GM10266 (cell line): ENCODE results near the gene GLS2.
A peak's percentile ranks its signal among the peaks of the same experiment; 100 is the strongest.
"Not testable (repeated sequence)": the region's sequence is repeated elsewhere in the genome, so short reads cannot be mapped to it uniquely, and the experiment has no call there.

Source experiments
- DNase-seq: peaks from one replicate; pipeline ENCODE4 v3.0.0; 2012; ENCODE audit errors: extremely low spot score
- TF ChIP-seq, protein P1 (sequence below): IDR thresholded peaks from 2 replicates; pipeline ENCODE4 v1.5.1; 2012; ENCODE audit warnings: mild to moderate bottlenecking, low read depth; ENCODE audit not compliant: control insufficient read depth, insufficient read depth; ENCODE audit errors: missing control alignments

The GLS2 gene

DNA sequence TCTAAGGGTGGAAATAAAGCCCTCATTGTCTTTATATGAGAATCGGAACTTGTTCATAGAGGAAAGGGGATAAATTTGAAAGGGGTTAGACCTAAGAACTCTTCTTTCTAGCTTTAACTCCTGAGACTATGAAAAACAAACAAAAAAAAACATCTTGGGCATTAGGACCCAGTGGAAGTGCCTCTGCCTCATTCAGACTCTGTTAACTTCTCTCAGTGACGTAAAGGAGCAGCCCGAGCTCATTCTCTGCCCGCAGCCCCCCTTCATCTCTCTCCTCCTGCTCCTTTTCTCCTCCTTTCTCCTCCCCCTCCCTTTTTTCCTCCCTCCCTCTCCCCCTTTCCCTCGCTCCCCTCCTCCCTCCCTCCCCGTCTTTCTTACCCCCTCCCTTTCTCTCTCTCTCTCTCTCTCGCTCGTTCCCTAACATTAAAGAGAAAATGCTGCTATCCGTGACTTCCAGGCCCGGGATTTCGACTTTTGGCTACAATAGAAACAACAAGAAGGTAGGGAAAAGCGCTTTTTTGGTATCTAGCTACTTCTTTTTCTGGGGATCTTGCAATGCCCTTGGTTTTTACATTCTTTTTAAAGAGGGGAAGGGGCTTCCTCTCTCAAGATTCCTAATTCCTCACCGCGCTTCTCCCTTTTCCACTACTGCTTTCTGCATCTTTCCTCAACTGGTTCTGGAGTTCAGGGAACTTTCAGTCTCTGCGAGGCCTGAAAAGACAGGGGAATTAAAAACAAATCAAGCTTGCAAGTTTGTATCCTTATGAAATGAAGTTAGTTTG, 33.8 kb upstream of the GLS2 start, which contains the start of gene RBMS2:
RBMS2 (plus strand) TSS at position 231 of the 782 bp plus-strand sequence; CDS start at position 435, 204 bp downstream.
- DNase-seq: peak; percentile 41
- TF ChIP-seq, protein P1, sequence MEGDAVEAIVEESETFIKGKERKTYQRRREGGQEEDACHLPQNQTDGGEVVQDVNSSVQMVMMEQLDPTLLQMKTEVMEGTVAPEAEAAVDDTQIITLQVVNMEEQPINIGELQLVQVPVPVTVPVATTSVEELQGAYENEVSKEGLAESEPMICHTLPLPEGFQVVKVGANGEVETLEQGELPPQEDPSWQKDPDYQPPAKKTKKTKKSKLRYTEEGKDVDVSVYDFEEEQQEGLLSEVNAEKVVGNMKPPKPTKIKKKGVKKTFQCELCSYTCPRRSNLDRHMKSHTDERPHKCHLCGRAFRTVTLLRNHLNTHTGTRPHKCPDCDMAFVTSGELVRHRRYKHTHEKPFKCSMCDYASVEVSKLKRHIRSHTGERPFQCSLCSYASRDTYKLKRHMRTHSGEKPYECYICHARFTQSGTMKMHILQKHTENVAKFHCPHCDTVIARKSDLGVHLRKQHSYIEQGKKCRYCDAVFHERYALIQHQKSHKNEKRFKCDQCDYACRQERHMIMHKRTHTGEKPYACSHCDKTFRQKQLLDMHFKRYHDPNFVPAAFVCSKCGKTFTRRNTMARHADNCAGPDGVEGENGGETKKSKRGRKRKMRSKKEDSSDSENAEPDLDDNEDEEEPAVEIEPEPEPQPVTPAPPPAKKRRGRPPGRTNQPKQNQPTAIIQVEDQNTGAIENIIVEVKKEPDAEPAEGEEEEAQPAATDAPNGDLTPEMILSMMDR: no peak

DNA sequence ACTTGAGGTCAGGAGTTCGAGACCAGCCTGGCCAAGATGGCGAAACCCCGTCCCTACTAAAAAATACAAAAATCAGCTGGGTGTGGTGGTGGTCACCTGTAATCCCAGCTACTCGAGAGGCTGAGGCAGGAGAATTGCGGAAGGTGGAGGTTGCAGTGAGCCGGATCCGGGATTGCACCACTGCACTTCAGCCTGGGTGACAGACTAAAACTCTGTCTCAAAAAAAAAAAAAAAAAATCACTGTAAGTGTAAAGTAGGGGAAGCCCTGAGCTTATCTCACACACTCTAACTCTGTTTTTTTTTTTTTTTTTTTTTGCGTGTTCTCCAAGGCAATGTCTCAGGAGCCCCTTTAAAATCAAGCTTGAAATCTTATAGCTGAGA, 33.2 kb upstream of the GLS2 start:
- no peak for DNase-seq
- TF ChIP-seq, protein P1: no peak

DNA sequence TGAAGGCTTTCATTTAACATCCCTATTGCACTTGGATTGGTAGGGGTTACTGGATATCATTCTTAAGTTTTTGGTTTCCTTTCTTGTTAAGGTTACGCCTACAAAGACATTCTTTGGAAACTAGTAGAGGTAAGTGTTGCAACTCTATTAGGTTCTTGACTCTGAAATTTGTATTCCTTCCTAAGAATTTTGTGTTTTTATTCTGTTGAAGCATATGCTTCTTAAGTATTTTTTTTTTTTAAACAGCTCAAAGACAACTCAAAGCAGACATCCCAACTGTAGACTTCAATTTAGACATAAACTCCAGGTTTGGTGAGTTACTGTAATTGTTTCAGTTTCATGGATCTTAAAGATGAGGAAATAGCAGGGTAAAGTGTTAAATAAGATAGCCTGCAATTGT, 32.5 kb upstream of the GLS2 start:
- no peak for DNase-seq
- TF ChIP-seq, protein P1: no peak

DNA sequence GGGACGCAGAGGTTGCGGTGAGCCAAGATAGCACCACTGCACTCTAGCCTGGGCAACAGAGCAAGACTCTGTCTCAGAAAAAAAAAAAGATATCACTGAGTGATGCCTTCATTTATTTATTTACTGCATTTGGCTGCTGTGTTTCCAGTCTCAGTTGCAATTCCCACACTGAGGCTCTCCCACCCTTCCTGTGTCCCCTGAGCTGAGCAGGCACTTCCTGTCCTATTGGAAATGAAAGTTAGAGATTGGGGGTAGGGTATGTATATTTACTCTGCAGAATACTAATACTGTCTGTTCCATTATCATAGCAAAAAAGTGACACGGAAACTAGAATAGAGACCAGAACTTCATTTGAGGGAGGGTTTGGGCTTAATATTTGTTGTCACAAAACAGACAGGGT, 32.1 kb upstream of the GLS2 start:
- DNase-seq: no peak
- TF ChIP-seq, protein P1: no peak

DNA sequence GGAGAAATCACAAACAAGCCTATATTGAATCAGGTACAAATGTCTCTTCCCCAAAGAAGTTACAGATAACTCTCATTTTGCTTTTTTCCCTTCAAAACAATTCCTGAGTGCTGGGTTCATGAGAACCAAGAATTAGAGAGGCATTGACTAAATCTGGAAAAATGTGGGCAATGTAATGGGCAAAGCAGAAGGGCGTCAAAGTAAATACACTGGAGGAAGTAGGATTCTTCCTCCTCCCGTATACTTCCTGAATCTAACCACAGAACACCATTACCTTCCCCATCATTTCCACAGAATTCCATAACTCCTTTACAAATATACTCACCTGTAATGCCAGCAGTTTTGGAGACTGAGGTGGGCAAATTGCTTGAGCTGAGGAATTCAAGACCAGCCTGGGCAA, 30.6 kb upstream of the GLS2 start:
- DNase-seq: no peak
- TF ChIP-seq, protein P1: no peak

DNA sequence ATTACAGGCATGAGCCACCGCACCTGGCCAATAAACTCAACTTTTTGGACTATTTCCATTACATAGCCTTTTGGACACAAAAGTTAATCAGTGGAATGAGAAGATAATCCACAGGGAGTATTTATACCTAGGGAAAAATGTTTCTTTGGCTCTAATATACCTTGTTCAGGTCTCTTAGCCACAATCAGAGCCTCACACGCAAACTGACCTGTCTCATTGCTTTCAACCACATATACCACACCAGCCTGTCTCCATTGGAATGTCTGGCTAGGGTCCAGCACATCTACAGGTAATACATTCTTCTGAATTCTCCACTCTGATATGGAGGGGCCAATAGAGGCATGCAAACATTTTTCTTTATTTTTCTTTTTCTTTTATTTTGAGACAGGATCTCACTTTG, 29.9 kb upstream of the GLS2 start:
- DNase-seq: no peak
- TF ChIP-seq, protein P1: no peak

DNA sequence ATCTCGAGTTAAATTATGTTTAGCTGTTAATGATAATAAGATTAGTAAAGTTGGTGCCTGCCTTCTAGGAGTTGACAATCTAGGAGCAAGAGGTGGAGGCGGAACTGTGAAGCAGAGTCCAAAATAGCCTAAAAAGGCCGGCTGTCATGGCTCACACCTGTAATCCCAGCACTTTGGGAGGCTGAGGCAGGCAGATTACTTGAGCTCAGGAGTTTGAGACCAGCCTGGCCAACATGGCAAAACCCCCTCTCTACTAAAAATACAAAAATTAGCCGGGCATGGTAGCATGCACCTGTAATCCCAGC, 26.0 kb upstream of the GLS2 start:
- DNase-seq: not testable (repeated sequence)

DNA sequence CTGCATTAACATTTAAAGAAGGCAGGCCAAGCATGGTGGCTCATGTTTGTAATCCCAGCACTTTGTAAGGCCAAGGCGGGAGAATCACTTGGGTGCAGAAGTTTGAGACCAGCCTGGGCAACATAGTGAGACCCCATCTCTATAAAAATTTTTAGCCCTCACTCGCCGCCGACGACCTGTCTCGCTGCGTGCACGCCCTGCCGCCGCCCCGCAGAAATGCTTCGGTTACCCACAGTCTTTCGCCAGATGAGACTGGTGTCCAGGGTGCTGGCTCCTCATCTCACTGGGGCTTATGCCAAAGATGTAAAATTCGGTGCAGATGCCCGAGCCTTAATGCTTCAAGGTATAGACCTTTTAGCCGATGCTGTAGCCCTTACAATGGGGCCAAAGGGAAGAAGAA, 22.8 kb upstream of the GLS2 start:
- no peak for DNase-seq
- TF ChIP-seq, protein P1: no peak

DNA sequence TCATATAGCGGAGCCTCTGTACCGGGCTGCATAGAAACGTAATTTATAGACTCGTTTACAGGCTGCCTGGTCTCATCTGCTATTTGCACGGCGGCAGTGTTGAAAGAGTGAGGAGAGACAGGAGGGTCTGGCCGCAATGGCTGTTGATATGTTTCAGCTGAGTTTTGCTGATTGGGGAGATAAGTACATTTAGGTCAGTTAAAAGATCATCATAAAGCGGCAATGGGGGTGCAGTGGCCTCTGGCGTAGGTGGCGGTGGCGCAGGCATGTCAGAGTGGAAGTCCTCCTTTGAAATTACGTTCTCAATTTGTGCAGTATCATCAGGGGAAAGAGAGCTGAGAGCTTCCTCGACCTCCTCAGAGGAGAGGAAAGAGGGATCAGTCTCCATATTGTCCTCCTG, 11.9 kb upstream of the GLS2 start:
- DNase-seq: not testable (repeated sequence)

DNA sequence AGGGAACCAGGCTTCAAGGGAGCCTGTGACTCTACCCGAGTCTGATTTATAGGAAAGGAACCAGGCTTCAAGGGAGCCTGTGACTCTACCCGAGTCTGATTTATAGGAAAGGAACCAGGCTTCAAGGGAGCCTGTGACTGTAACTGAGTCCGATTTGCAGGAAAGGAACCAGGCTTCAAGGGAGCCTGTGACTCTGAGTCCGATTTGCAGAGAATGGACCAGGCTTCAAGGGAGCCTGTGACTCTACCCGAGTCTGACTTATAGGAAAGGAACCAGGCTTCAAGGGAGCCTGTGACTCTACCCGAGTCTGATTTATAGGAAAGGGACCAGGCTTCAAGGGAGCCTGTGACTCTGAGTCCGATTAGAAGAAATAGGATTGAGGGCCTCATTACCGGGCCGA, 11.5 kb upstream of the GLS2 start:
- DNase-seq: not testable (repeated sequence)

DNA sequence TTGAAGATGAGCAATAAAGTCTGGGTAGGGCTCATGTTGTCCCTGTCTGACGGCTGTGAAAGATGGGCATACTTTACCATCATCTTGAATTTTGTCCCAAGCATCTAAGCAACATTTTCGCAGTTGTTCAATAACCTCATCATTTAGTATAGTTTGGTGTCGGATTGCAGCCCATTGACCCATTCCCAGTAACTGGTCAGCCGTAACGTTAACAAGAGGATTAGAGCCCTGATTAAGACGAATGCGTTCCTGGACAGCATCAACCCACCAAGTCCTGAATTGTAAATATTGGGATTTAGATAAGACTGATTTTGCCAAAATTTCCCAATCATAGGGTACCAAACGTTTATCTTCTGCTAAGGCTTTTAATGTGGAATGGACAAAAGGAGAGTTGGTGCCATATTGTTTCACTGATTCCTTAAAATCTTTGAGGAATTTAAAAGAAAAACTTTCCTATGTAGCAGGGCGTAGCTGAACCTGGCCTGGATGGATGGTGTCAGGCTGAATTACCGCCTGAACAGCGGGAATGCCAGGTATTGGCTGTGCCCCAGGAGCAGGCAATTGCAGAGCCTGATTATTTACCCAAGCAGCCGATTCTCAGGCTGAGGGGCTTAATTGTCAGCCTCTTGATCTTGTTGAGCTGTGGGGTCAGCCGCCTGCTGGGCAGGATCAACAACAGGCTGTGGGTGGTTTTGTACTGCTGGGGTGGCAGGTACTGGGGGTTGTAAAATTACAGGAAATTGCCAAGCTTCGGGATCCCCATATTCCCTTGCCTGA, 10.4 kb upstream of the GLS2 start:
- DNase-seq: not testable (repeated sequence)
